ENCODE data around the gene SRSF4.
"Not testable (repeated sequence)": the region's sequence is repeated elsewhere in the genome, so short reads cannot be mapped to it uniquely, and the experiment has no call there.

DNA sequence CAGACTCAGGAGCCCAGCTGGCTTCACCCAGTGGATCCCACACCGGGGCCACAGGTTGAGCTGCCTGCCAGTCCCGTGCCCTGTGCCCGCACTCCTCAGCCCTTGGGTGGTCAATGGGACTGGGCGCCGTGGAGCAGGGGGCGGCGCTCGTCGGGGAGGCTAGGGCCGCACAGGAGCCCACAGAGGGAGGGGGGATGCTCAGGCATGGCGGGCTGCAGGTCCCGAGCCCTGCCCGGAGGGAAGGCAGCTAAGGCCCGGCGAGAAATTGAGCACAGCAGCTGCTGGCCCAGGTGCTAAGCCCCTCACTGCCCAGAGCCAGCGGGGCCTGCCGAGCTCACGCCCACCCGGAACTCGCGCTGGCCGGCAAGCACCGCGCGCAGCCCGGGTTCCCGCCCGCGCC, 50.6 kb downstream of the SRSF4 start:
- TF ChIP-seq, protein P1, sequence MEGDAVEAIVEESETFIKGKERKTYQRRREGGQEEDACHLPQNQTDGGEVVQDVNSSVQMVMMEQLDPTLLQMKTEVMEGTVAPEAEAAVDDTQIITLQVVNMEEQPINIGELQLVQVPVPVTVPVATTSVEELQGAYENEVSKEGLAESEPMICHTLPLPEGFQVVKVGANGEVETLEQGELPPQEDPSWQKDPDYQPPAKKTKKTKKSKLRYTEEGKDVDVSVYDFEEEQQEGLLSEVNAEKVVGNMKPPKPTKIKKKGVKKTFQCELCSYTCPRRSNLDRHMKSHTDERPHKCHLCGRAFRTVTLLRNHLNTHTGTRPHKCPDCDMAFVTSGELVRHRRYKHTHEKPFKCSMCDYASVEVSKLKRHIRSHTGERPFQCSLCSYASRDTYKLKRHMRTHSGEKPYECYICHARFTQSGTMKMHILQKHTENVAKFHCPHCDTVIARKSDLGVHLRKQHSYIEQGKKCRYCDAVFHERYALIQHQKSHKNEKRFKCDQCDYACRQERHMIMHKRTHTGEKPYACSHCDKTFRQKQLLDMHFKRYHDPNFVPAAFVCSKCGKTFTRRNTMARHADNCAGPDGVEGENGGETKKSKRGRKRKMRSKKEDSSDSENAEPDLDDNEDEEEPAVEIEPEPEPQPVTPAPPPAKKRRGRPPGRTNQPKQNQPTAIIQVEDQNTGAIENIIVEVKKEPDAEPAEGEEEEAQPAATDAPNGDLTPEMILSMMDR (IDR thresholded peaks at IDR 0.05) = not testable (repeated sequence)
- not testable (repeated sequence) for TF ChIP-seq EZH2 (IDR thresholded peaks at IDR 0.05; ENCODE audit: borderline replicate concordance, insufficient read depth, low read depth, low read length, poor library complexity, severe bottlenecking)
